HUDEP-2 (cell line): Measurements from ENCODE around the gene USH2A.

Experiments
- DNase-seq, 76 experiments: peaks; one replicate each; lab custom pipeline; 2025; ENCODE audit not compliant: unreplicated experiment in 76 of 76; lab: John Stamatoyannopoulos, UW

Gene USH2A

DNA sequence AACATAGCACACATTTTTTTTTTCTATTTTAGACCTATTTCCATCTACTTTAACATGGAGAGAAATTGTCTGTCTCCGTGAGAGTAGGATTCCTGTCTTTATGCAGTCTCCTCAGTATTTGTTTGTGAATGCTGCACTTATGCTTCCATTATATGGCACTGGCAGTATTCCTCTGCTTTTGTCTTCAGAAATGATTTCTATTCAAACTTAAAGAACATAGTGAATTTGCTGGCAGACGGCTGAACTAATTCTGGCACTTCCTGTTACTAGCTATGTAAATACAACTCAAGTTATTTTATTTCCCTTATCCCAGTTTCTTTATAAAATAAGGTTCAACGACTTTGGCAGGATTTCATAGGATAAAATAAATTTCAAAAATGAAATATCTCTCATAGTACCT, 810.9 kb downstream of the USH2A start:
- DNase-seq: no peak

DNA sequence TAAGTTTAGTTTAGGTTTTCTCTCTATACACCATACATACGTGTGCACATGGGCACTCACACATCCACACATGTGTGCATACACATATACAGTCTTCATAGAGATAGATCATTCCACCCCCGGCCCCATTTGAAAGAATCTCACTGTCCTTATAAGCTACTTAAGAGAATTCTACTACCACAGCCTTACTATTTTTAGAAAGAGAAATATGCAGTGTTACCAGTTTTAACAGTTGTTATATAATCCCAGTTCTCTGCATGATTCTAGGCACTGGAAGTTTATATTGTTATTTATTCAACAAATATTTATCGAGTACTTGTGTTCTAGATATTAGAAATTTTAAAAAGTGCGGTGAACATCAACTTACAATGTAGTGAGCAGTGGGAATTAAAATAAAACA, 814.6 kb downstream of the USH2A start:
- no peak for DNase-seq

DNA sequence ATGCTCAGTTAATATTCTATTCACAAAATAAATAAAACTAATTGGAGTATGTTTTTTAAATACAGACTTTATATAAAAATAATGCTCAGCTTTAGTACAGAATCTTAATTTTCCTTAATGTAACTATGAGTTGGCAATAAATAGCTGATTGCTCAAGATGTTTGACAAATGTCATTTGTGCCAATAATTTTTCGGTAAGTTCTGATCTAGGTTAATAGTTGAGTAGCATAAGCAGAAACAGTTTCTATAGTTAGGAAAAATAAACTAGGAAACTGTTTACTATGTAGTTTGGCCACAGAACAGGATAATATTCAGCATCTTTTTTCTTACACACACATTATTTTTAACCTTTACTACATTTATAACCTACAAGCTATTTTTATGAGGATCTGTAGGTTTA, 815.8 kb downstream of the USH2A start:
- DNase-seq: no peak

DNA sequence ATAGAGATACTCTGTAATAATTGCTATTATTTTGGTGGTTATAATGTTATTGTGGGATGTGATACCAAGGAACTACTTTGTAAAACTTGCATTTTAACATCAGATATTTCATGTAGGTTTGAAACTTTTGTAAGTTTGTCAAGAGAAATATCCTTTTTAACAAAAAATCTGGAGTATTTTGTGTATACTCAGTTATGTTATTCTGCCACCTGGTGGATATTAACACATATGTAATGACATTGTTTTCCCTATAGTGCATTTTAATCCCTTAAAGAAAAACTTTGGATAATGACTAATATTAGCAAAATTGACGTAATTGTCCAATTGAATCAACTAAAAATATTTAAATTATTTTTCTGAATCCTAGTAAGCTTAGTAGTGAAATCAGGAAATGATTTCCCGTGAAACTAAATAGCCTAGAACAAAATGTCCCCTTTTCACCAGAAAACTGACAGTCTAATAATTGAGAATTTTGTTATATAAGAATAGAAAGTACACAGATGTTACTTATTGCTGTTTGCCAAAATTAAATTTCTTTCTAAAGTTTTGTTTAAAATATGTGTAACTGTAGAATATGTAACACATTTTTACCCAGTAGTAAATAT, 816.6 kb downstream of the USH2A start:
- peak in 1 of 76 experiments; percentile 7 for DNase-seq

DNA sequence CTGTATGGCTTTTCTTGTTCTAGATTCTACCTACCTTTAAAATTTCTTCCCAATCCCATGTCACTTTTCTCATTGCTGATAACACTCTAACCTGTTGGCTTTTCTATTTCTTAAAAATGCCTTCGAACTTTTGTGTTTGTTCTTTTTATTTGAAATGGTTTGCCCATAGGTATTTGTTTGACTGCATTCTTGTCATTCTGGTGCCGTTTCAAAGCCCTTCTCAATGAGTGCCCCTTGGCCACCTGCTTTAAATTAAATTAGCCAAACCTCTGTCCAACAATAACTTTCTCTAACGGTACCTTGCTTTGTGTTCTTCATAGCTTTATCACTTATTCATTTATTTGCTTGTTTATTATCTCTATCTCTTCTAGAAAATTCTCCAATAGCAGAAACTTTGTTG, 817.2 kb downstream of the USH2A start:
- no peak for DNase-seq

DNA sequence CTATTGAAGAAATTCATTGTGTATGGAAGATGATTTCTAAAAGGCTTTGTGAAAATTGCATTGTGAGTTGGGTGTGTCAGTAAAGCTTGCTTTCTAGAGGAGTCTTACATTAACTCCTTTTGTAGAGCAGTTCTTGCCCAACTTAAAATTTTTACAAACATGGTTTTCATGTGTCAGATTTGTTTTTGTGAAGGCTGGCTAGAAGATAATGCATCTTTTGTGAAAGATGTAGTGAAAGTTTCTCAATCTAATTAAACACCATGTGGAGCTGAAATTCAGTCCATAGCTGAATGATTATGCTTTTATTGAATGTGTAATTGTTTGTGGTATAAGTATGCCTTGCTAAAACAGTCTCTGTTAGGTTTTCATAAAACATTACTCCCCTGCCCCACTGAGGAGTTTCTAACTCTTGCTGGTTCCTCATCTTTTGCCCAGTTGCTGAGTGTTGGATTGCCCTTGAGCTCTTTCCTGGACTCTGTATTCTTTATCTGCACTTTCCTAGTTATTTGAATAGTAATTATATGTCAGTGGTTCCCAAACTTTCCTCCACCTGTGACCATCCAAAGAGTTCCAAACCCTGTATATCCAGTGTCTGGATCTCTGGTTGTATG, 818.1 kb downstream of the USH2A start:
- DNase-seq: no peak

DNA sequence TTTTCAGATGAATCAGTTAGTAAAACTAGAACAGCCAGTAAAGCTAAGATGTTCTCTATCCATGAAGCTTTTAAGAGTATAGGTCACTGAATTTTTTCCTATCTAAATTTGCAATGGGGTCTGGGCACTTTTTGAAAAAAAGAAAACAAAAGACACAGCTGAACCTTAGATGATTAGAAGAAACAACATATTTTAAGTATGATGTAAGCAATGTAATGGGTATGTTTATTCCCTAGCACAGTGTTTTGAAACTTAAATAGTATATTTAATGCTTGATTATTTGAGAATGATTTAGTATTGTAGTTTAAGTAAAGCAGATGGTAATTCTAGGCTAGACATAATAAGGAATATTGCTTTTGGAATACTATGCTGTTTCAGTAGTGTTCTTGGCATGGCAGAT, 819.9 kb downstream of the USH2A start:
- no peak for DNase-seq

DNA sequence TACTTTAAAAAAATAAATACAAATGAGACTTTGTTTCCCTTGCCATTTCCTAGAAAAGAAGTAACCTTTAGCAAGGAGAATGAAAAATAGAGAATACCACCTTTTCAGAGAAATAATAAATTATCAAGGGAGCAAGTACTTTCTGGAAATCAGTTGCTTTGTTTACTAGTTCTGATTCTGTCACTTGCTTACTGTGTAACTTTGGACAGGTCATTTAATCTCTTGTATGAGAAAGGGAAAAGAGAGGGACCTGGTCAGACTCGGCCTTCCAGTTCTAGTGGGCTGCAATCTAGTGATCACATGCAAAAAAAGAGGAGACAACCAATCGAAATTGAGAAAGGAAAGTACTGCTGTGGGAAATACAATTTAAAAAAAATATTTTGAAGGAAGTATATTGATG, 822.0 kb downstream of the USH2A start:
- no peak for DNase-seq

DNA sequence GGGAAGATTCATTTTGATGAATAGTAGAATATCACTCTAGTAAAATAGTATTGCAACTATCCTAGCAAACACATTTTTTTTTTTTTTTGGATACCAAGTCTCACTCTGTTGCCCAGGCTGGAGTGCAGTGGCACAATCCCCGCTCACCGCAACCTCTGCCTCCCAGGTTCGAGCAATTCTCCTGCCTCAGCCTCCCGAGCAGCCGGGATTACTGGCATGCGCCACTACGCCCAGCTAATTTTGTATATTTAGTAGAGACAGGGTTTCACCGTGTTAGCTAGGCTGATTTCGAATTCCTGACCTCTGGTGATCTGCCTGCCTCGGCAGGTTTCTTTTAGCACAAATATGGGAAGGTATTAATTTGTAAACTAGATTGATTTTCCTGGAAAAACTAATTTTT, 822.4 kb downstream of the USH2A start:
- DNase-seq: no peak

DNA sequence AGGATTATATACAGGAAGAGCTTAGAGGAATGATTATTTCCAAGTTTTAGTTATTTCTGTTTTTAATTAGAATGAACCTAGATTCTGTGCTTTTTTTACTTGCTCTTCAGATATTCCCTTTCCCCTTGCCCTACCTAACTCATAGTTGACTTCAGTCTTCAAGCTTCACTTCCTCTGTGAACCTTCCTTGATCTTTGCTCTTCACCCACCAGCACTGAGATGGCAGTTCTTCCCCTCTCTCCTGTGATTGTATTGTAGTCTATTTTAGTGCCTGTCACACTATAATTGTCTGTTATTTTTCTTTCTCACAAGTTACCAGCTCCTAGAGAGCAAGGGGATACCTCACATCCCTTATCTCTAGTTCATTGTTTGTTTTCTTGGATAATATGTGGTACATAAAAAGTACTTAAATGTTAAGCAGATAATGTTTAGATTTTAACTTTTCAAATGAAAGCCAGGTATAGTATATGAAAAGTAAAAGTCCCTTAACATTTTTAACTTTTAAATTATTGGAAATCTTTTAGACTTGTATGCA, 822.9 kb downstream of the USH2A start:
- DNase-seq: no peak

DNA sequence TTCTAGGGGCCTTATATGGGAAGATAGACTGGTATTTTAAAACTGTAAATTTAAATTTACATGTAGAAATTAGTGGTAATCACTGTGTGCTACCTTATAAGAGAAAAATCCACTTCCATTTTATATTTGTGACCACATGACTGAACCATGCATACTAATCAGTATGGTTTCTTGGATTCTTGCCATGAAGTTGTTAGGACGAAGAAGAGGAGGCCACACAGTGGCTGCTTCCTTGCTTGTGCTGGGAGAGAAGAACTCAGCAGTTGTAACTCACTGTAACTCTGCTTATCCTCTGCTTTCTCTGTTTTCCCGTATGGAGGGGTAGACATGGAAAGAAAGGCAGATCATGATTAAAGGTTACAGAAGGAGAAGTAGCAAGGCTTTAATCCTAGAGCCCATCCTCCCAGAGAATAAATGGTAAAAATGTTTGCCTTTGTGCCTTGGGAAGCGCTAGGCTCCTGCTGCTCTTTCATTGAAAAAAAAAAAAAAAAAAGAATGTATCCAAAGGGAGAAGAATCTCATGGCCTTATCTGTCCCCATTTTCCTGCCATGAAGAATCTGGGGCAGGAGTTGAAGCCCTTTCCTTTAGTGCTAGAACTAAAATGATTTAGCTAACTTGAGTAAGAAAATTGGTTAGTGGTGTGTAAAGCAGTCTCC, 823.7 kb downstream of the USH2A start:
- peak in 13 of 76 experiments; percentile 1 to 34 (median 8) for DNase-seq

DNA sequence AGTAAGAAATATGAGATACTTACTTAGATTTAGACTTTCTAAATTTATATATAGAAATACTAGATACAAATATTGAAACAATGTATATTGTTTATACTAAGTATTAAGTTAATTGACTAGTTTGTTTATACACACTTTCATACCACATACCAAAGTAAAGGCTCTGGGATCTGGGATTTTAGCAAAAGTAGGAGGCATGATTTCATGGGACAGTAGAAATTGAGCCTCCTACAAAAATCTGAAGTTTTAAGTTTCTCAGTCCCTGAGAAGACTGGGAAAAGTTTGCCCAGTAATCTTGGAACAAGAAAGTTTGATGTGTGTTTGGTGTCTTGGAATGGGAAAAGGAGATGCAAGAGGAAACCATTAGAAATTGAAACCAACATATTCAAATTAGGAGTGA, 825.3 kb downstream of the USH2A start:
- DNase-seq: no peak

DNA sequence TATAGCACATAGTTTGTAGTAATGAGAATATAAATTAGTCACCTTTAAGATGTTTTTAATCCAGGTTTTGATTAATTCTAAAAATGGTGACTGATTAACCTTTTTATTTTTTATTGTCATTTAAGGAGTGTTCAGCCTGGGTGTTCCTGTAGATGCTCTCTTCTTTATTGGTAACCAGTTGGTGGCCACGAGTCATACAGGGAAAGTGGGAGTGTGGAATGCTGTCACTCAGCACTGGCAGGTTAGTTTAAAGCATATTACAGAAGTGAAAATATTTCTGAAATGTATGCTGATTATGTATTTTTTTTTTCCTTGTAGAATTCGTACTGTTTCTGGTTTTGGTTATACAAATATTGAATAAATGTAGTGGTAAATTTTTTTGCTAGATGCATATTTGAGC, 828.0 kb downstream of the USH2A start:
- no peak for DNase-seq

DNA sequence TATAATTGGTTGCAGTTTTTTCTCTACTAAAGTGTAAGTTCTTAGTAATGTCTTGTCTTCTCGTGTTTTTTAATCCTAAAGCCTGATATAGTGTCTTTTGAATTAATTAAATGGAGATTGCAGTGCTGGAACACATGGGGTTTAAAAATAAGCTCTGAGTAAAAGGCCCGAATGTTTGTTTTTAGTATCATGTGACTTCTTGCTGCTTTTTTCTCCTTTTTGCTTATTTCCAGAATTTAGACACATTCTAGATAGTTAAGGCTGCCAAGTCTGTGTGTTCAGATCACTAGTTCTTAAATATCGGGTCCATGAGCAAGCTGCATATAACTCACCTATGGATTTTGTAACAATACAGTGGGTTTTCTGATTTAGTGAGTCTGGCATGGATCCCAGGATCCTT, 828.6 kb downstream of the USH2A start:
- no peak for DNase-seq

DNA sequence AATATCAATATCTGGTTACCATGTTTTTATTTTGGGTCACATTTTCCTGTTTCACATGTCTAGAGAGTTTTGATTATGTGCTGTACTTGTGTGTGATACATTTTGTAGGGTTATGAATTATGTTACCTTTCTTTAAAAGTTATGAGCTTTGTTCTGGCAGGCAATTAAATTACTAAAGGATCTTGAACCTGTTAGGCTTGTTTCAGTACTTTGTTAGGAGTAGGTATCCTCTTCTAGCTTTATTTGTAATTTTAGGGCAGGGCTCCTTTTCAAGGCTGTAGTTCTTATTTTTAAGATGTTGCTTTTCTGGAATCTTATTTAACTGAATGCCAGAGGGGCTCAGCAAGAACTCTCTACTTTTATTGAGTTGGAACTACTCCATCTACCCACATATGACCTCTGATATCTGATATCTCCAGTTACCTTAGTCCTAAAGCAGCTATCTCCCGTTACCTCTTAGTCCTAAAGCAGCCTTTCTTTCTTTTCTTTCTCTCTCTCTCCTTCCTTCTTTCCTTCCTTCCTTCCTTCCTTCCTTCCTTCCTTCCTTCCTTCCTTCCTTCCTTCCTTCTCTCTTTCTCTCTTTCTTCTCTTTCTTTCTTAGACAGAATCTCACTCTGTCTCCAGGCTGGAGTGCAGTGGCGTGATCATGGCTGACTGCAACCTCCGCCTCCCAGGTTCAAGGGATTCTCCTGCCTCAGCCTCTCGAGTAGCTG, 832.3 kb downstream of the USH2A start:
- DNase-seq: no peak

DNA sequence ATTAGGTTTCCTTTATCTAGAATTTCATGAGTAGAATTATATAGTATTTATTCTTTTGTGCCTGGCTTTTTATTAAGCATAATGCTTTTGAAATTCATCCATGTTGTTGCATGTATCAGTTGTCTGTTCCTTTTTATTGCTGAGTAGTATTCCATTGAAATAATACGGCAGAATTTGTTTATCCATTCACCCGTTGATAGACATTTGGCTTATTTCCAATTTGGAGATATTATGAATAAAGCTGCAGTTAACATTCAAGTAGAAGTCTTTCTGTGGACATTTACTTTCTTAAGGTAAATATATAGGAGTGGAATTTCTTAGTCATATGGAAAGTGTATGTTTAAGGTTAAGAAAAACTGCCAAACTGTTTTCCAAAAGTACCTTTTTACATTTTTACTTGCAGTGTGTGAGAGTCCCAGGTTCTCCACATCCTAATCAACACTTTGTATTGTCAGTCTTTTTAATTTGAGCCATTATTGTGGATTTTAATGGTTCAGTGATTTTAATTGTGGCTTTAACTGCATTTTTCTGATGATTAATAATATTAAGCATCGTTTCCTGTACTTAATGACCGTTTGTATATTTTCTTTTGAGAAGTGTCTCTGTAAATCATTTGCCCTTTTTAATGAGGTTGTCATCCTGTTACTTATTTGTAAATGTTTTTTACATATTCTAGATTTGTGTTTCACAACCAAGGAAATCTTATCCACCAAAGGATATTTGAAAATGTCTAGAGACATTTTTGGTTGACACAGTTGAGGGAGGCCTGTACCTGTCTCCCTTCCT, 833.4 kb downstream of the USH2A start:
- DNase-seq: no peak

DNA sequence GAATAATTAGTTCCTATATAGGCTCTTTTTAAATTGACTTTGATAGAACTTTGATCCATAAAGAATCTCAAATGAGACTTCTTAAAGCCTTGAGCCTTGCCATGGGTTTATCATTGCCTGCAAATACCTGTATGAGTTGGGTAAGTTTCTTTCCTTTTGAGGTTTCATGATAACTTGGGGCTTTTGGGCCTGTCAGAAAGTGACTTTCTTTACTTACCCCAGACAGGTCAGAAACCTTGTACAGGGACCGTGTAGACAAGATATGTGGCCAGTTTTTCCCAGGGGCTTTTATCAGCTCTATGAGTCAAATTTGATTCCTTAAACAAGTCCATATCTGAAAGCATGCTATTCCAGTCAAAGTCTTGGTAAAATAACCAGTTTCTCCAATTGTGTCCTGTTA, 838.9 kb downstream of the USH2A start:
- no peak for DNase-seq

DNA sequence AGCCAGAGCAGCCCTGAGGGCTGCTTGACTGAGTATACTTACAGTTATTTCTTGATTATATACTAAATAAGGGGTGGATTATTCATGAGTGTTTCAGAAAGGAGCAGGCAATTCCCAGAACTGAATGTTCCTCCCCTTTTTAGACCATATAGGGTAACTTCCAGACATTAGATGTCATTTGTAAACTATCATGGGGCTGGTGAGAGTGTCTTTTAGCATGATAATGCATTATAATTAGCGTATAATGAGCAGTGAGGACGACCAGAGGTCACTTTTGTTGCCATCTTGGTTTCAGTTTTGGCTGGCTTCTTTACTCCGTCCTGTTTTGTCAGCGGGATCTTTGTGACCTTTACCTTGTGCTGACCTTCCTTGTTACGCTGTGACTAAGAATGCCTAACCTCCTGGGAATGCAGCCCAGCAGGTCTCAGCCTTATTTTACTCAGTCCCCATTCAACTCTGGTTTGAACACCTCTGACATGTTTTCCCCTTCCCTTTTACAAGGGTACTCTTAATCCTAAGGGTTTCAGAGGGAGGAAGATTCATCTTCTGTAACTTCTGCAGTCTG, 840.0 kb downstream of the USH2A start:
- no peak for DNase-seq

DNA sequence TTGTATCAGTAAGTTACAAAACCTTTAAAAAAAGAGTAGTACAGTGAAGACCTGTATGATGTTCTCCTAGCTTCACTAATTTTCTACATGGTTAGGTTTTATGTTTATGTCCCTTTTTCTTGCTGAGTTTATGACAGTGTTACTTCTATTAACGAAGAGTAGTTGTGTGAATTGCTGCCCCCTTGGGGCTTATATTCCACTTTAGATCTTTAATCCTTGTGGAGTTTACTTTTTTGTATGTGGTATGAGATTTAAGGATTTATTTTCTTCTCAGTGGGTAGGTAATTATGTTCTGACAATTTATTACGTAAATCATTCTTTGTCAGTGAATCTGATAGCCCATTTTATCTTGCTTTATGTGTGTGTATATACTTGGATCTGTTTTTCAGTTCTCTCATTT, 841.4 kb downstream of the USH2A start:
- DNase-seq: no peak
